ENCODE data around the gene MYO6.

DNA sequence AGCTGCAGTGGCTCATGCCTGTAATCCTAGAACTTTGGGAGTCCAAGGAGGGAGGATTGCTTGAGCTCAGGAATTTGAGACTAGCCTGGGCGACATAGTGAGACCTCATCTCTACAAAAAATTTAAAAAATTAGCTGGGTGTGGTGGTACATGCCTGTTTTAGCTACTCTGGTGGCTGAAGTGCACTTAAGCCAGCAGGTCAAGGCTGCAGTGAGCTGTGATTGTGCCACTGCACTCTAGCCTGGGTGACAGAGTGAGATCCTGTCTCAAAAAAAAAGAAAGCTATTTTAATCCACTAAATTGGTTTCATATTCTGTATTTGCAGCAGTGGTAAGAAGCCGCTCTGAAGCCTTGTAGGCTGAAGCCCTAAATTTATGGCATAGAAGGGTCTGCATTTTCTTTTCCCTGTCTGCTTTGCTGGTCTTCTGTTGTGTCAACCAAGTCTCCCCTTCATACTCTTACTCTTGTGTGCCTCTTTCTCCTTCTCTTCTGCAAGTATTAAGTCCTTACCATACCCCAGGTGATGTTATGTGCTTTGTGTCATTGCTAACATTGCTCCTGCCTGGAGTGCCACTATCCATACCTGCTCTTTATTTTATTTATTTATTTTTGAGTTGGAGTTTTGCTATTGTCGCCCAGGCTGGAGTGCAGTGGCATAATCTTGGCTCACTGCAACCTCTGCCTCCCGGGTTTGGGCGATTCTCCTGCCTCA lies 70.9 kb downstream of the MYO6 start:
- TF ChIP-seq, protein P1, sequence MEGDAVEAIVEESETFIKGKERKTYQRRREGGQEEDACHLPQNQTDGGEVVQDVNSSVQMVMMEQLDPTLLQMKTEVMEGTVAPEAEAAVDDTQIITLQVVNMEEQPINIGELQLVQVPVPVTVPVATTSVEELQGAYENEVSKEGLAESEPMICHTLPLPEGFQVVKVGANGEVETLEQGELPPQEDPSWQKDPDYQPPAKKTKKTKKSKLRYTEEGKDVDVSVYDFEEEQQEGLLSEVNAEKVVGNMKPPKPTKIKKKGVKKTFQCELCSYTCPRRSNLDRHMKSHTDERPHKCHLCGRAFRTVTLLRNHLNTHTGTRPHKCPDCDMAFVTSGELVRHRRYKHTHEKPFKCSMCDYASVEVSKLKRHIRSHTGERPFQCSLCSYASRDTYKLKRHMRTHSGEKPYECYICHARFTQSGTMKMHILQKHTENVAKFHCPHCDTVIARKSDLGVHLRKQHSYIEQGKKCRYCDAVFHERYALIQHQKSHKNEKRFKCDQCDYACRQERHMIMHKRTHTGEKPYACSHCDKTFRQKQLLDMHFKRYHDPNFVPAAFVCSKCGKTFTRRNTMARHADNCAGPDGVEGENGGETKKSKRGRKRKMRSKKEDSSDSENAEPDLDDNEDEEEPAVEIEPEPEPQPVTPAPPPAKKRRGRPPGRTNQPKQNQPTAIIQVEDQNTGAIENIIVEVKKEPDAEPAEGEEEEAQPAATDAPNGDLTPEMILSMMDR (IDR thresholded peaks at IDR 0.05; ENCODE audit: poor library complexity) = no peak
- no peak for TF ChIP-seq EZH2phosphoT487 (IDR thresholded peaks at IDR 0.05; ENCODE audit: low read depth, severe bottlenecking, unreplicated experiment)
- no peak for TF ChIP-seq EZH2 (IDR thresholded peaks at IDR 0.05; ENCODE audit: borderline replicate concordance)
